ENCODE results near the gene GJC1.

GJC1 gene

DNA sequence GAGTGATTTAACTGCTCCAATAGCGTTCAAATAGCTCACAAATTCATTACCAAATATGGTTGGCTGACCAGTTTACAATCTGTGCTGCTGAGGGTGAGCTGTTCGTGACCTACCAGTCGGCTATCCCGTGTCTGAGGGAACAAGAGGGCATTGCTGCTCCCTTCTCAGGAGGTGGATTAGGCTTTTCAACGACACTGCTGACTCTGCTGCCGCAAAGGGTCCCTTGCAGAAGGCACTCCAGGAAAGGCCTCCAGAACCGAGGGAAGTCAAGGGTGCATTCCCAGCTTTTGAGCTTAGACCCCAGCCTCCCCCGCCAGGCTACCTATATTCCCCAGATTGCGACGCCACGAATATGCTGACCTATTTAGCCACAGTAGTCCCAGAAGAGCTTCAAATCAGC, 32.3 kb downstream of the GJC1 start:
- DNase-seq: no peak

DNA sequence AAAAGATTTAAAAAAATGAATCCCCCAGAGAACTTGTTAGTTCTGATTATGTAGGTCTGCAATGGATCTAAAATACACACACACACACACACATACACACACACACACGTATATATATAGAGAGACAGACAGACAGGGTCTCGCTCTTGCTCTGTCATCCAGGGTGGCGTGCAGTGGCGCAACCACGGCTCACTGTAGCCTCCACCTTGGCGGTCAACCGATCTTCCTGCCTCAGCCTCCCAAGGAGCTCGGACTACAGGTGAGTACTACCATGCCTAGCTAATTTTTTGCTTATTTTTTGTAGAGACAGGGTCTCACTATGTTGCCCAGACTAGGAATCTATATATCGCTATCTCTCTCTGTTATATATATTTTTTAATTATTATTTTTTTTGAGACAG, 33.4 kb downstream of the GJC1 start:
- no peak for DNase-seq

GRCh38 chr17:44795928-44796327, 34.2 kb downstream of the GJC1 start:
- DNase-seq: no peak

DNA sequence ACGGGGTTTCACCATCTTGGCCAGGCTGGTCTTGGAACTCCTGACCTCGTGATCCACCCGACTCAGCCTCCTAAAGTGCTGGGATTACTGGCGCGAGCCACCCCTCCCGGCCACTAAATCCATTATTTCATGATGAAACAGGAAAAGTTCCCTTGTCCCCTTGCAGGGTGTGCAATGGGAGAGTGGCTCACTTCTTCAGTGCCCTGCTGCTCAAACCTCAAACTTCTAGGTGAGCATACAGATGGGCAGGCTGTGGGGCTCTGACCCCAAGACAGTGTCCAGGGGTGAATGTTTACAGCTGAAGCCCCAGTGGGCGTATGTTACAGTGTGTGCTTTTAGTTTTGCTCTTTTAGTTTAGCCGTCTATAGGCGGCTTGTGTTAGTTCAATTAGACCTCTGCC, 34.7 kb downstream of the GJC1 start:
- DNase-seq: no peak

DNA sequence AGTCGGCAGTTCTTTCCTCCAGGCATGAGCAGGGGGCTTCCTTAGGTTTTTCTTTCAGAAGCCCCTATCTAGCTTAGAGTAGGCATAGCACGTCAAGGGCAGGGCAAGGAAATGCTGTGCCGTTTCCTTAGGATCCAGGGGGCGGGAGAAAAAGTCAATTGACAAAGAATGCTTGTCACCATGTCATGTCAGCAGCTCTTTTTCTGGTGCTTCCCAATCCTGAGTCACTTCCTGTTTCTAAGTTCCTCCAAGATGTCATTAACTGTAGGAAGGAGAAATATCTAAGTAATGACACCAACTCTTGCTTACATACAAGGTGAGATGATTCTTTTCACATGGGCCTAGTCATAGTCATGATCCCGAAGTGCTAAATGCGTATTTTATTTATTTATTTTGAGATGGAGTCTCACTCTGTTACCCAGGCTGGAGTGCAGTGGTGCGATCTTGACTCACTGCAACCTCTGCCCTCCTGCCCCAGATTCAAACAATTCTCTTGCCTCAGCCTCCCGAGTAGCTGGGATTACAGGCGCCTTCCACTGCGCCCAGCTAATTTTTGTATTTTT, 35.2 kb downstream of the GJC1 start:
- no peak for DNase-seq

GRCh38 chr17:44793885-44794842, 35.9 kb downstream of the GJC1 start:
- no peak for DNase-seq

GRCh38 chr17:44792276-44792675, 37.8 kb downstream of the GJC1 start:
- no peak for DNase-seq

DNA sequence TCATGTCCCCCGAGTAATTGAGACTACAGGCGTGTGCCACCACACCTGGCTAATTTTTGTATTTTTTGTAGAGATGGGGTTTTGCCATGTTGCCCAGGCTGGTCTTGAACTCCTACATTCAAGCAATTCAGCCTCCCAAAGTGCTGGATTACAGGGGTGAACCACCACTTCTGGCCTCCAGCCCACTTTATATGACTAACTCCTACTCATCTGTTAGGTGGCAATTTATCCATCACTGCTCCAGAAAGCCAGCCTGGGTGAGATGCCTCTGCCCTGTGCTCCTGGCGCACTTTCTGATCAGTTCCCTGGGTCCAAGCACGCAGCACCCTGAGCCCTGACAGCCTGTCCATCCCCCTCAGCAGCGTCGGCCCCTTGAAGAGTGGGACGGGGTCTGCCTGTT, 41.9 kb downstream of the GJC1 start:
- no peak for DNase-seq

GRCh38 chr17:44787271-44787940, 42.7 kb downstream of the GJC1 start:
- no peak for DNase-seq

GRCh38 chr17:44786551-44787081, 43.5 kb downstream of the GJC1 start:
- DNase-seq: no peak

GRCh38 chr17:44785921-44786320, 44.2 kb downstream of the GJC1 start:
- DNase-seq: no peak

- no peak for DNase-seq
Measured at GRCh38 chr17:44782326-44782850, 47.7 kb downstream of the GJC1 start.

GRCh38 chr17:44781551-44782325, 48.3 kb downstream of the GJC1 start:
- DNase-seq: no peak

DNA sequence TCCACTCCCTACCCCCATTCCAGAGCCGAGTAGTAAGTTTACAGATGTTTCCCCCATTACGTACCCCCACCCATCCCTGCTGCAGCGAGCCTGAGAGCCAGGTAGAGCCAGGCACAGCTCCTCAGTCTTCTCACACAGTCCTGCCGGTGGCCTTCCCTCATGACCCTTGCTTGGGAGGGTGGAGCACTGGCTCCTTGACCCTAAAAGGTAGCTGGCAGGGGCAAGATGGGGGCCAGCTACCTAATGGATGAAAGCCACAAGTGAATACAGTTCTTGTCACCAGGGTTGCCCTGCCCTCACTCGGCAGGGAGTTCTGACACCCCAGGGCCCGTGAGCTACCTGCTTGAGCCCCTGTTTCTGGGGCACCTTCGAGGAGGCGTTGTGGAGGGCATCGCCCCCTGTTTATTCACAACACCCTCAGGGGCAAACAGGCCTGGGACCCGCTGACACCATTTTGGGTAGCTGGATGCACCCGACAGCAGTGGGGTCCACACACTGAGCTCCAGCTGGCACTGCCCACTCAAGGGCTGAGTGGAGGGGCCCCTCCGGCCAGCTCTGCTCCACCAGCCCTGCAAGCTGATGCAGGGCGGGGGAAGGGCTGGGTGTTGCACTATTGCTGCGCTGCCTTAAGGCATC, 49.1 kb downstream of the GJC1 start:
- no peak for DNase-seq

- DNase-seq: no peak
Measured at GRCh38 chr17:44780161-44780560, 49.9 kb downstream of the GJC1 start.

DNA sequence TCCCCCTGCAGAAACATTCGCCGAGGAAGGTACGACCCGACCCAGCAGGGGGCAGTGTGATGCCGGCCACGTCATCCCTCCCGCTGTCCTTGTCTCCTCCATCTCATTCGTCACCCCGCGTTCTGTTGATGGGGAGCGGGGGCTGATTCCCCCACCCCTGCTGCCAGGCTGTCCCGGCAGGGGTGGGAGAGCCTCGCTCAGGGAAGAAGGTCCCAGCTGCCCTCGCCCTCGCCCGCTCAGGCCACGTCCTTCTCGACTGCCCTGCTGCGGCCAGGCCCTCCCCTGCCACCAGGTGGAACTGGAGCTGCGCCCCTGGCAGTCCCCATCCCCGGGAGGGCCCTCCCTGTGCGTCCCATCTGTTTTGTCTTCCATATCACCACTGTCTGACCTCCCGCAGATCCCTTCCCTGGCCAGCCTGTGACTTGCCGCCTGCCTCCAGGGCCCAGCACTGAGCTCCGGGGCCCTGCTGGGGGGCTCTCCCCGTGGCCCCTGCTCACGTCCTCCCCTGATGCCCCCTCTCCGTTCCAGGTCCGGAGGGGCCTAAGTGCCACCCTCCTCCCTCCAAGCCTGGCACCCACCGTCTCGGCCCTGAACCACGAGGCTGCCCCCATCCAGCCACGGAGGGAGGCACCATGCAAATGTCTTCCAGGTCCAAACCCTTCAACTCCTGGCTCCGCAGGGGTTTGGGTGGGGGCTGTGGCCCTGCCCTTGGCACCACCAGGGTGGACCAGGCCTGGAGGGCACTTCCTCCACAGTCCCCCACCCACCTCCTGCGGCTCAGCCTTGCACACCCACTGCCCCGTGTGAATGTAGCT, 50.7 kb downstream of the GJC1 start:
- DNase-seq: peak; percentile 15

GRCh38 chr17:44778656-44779210, 51.4 kb downstream of the GJC1 start:
- DNase-seq: no peak

- DNase-seq: no peak
Measured at GRCh38 chr17:44777394-44778348, 52.4 kb downstream of the GJC1 start.

DNA sequence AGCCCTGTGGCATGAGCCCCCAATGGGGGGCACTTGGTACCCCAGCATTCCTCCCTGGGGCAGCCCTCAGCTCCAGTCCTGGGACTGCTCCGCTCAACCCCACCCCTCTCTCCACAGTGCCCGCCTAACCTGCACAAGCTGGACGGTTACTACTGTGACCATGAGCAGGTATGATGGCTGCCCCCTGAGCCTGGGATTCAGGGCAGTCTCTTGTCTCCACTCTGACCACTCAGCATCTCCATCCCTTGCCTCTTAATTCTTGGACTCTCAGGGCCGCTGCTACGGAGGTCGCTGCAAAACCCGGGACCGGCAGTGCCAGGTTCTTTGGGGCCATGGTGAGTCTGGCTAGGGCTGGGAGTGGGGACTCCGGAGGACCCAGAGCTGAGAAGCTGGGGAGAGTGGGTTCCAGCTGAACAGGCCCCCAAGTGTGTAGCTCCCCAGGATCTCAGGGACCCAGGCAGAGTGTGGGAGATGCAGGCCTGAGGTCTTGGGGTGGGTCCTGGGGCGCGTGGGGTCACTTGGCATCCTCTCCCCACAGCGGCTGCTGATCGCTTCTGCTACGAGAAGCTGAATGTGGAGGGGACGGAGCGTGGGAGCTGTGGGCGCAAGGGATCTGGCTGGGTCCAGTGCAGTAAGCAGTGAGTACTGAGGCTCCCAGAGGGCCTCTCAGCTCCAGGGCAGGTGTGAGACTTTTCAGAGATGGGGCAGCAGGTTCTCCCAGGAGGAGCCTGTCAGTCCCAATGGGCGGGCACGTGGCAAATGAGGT, 53.3 kb downstream of the GJC1 start:
- no peak for DNase-seq
